ENCODE data around the gene SLC30A7.
A peak's percentile ranks its signal among the peaks of the same experiment; 100 is the strongest.
"Not testable (repeated sequence)": the region's sequence is repeated elsewhere in the genome, so short reads cannot be mapped to it uniquely, and the experiment has no call there.

Gene SLC30A7

DNA sequence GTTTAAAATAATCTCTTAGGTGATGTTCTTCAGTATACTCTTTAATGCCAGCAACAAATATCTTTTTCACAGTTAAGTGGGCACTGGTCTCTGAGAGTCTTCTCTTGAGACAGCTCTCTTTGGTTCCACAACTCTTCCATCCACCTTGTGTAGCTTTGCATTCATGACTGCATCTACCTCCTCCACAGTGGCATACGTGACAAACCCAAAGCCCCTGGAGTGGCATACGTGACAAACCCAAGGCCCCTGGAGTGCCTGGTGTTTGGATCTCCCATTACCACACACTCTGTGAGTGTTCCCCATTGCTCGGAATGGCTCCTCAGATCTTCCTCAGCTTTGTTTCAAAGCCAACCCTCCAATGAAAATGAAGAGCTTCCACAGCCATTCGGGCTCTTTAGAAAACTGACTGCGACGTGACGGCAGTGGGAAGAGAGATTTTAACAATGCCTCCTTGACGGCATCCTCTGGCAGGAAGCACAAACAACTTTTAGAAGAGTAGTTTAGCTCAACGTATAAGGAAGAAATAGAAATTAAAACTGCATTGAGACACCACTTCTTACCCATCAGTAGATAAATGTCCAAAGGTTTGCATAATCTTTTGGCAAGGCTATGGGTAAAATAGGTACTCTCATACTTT is 45.8 kb downstream of the SLC30A7 start:
- DNase-seq = no peak

DNA sequence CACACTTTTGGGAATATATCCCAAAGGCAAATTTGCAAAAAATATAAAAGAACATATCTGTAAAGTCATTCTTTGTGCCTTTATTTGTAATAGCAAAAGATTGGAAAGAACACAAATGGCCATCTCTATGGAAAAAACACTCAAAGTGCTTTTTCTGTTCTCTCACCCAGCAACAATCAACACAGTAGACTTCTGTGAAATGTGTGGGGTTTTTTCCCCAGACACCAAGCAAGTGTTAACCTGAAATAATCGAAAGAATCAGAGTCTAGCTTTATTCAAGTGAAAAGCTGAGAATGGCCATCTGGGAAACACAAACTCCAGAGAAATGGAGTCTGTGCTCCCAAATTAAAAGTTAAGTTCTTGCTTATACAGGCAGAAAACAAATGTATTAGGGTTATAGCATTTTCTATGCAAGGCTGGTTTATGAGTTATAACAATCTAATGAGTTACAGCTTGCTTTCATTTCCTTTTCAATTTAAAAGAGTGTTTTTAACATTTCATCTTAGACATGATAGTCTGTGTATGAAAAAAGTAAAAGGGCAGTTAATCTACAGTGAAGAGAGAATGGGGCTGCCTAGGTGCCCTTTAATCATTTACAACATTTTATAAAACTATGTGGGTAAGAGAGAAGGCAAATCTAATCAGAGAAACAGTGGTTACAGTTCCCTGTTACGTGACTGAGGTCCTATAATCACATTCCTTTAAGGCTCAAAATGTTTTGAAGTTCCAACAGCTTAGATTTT is 46.6 kb downstream of the SLC30A7 start:
- DNase-seq = no peak

DNA sequence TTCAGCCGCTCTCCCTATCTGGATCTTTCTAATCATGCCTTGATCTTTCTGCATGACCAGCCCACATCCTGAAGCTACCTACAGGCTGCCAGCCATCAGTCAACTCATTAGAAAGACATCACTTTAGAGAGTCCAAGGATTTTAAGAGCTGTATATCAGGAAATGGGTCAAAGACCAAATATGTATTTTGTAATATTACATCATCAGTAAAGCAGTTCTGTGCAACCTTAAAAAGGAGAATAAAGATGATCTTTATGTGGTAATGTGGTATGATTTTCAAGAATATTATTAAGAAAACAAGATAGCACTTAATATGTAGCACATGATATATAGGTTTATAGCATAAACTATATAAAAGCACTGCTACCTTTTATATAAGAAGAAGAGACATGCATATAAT is 47.6 kb downstream of the SLC30A7 start:
- no peak for DNase-seq

DNA sequence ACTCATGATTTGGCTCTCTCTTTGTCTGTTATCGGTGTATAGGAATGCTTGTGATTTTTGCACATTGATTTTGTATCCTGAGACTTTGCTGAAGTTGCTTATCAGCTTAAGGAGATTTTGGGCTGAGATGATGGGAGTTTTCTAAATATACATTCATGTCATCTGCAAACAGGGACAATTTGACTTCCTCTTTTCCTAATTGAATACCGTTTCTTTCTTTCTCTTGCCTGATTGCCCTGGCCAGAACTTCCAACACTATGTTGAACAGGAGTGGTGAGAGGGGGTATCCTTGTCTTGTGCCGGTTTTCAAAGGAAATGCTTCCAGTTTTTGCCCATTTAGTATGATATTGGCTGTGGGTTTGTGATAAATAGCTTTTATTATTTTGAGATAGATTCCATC is 50.2 kb downstream of the SLC30A7 start:
- not testable (repeated sequence) for DNase-seq

DNA sequence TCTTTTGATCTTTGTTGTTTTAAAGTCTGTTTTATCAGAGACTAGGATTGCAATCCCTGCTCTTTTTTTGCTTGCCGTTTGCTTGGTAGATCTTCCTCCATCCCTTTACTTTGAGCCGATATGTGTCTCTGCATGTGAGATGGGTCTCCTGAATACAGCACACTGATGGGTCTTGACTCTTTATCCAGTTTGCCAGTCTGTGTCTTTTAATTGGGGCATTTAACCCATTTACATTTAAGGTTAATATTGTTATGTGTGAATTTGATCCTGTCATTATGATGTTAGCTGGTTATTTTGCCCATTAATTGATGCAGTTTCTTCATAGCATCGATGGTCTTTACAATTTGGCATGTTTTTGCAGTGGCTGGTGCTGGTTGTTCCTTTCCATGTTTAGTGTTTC is 51.9 kb downstream of the SLC30A7 start:
- not testable (repeated sequence) for DNase-seq

DNA sequence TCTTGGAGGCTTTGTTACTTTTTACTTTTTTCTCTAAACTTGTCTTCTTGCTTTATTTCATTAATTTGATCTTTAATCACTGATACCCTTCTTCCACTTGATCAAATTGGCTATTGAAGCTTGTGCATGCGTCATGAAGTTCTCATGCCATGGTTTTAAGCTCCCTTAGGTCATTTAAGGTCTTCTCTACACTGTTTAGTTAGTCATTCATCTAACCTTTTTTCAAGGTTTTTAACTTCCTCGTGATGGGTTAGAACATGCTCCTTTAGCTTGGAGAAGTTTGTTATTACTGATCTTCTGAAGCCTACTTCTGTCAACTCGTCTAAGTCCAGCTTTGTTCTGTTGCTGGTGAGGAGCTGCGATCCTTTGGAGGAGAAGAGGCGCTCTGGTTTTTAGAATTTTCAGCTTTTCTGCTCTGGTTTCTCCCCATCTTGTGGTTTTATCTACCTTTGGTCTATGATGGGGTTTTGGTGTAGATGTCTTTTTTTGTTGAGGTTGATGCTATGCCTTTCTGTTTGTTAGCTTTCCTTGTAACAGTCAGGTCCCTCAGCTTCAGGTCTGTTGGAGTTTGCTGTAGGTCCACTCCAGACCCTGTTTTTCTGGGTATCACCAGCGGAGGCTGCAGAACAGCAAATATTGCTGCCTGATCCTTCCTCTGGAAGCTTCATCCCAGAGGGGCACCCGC is 53.0 kb downstream of the SLC30A7 start:
- DNase-seq = not testable (repeated sequence)

DNA sequence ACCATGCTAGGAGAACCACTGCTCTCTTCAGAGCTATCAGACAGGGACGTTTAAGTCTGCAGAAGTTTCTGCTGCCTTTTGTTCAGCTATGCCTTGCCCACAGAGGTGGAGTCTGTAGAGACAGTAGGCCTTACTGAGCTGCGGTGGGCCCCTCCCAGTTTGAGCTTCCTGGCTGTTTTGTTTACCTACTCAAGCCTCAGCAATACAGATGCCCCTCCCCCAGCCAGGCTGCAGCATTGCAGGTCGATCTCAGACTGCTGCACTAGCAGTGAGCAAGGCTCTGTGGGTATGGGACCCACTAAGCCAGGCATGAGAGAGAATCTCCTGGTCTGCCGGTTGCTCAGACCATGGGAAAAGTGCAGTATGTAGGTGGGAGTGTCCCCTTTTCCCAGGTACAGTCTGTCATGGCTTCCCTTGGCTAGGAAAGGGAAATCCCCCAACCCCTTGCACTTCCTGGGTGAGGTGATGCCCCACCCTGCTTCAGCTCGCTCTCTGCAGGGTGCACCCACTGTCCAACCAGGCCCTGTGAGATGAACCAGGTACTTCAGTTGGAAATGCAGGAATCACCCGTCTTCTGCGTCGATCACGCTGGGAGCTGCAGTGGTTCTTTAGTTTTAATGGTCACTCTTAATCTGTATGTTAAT is 53.7 kb downstream of the SLC30A7 start:
- not testable (repeated sequence) for DNase-seq

DNA sequence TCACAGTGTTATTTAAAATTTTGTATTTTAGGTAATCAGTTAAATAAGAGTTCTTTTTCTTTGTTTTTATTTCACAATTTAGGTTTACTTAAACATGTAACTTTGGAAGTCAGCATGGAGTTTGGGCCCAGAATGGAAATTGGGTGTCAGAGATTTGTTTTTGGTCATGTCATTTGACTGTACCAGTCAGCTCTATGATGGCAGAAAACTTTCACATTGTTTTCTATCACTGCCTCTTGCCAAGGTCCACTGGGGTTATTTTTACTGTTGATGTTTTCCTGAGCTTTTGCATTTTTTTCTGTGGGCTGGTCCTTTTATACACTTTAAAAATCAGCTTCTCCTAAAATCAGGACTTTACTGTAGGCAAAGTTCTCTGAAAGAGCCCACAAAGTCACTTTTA is 54.4 kb downstream of the SLC30A7 start:
- no peak for DNase-seq

DNA sequence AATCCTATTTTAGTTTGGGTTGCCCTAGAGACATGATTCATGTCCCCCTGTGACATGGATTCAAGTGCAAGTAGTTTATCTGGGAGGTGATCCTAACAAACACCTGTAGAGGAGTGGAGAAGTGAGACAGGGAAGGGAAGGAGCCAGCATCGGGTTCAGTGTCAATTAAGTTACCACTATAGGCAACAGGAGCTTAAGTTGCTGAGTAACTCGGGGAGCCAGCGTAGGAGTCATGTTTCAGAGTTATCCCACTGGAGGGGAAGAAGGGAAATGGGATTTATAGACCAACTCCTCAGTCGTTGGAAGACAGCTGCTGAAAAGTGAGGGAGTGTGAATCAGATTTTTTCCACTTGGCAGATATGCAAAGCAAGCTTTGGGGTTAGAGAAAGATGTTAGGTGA is 54.9 kb downstream of the SLC30A7 start:
- DNase-seq = no peak

DNA sequence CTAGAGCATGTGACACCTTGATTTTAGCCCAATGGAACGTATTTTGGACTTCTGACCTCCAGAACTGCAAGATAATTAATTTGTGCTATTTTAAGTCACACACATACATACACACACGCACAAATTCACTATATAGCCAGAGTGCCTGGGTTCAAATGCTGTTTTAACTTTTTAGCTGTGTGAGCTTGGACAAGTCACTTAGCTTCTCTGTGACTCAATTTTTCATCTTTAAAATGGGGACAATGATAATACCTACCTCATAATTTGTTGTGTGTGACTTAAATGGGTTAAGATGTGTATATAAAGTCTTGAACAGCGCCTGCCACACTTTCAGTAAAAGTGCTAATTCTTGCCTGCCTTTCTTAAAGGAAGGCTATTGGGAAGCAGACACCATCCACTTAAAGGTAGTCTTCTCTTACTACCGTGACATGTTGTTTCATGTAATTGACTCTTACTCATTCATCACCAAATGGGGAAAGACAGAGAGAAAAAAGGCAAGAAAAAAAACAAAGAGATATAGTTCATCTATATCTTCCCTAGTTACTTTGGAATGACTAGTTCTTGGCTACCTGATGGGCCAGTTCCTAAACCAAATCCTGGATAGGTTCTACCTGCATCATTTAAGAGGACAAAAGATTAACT is 56.3 kb downstream of the SLC30A7 start:
- no peak for DNase-seq

DNA sequence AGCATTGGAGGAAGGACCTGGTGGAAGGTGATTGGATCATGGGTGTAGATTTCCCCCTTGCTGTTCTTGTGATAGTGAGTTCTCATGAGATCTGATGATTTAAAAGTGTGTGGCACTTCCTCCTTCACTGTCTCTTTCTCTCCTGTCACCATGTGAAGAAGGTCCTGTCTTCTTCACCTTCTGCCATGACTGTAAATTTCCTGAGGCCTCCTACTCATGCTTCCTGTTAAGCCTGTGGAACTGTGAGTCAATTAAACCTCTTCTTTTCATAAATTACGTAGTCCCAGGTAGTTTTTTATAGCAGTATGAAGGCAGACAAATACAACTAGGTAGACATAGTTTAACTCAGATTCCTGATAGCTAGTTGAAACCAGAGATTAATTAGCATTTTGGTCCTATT is 57.1 kb downstream of the SLC30A7 start:
- not testable (repeated sequence) for DNase-seq

DNA sequence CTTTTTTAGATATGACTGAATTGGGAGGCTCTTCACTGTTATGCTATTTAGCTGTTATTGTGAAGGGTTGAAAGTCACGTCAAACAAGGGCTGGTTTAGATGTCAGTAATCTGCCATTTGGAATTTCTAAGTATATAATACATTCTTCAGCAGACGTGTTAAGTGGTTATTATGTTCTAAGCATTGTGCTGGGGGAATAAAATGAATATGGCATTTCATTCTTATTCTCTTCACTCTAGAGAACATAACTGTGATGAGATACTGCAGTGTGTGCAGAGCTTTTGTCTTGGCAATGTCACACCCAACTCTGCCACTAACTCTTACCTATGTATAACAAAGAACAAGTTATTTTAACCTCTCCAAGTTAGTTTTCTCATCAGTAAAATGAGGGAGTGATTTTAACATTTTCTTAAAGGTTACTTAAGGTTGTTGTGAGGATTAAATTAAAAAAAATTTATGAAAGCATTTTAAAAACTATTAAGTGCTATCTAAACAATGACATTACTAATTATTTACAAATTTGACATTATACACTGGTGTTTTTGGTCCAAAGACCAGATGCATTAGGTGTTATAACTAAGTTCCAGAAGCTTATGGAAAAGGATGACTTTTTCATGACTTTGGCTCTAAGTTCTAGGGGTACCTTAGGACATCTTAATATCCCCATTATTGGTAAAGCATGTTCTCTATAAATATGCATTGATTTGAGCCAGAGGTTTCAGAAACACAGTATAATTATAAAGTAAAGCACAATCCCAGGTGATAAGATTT is 58.3 kb downstream of the SLC30A7 start:
- no peak for DNase-seq

DNA sequence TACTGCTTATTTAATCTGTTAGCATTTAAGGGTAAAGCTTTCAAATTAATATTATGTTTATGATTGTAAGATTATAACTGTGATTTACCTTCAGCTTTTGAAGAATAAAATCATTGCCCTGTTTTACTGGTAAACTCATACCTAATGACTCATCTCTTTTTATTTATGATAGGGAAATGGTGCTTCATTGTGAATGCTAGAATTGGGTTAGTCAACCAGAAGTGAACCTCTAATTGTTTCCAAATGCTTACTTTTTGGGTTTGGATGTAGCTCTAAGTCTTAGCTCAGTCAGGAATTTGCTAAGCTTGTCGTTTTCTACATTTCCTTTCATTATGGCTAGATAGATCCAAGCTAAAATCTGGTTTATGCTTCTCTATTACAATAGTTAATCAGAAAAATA is 59.4 kb downstream of the SLC30A7 start:
- DNase-seq = peak in 1 of 2 experiments; percentile 32

DNA sequence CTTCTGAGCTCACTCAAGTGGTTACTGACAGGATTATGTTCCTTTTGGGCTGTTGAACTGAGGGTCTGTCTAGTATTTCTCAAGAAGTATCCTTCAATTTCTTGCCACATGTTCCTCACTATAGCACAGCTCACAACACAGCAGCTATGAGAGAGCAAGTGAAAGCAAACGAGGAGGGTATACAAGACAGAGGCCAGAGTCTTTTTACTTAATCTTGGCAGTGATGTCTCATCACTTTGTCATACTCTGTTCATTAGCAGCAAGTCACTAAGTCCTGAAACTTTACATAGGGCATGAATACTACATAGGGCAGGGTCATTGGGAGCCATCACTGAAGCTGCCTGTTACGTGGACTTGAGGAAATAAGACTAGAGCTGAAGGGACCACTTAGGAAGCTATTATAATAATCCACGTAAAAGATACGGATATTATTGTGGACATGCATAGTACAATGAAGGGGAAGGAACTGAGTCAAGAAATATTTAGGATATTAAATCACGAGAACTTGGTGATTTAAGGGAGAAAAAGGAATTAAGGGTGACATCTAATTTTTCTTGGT is 63.7 kb downstream of the SLC30A7 start:
- DNase-seq = no peak

DNA sequence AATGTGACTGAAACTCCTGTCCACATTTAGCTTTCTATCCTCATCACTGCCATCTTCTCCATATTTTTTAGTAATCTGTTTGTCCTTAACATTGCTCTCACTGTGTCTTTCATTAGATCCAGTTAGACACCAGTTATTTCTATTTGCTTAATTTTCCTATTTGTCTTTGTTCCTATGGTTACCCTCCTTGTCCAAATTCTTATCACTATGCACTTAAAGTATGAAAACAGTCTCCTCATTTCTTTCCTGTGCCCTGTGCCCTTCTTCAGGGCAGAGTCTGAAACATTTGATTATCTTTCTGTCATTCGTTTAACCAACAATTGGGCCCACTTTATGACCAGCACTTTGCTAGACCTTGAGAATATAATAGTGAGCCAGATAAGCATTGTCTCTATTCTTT is 64.2 kb downstream of the SLC30A7 start:
- DNase-seq = no peak

DNA sequence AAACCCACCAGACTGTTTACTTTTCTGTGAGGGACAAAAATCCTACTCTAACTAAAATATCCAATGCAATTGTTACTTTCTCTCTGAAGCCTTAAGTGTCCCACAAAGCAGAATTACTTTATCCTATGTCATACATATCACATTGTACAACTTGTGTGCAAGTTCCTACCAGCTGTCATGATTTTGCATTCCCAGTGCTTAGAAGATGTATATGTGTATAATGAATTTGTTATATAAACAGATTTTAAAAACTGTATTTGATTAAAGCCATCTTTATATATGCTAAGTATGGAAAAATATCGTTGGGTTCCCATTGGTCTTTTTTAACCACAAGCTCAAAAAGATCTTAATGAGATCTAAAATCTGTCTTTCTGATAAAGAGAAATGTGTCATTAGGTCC is 72.7 kb downstream of the SLC30A7 start:
- DNase-seq = no peak

DNA sequence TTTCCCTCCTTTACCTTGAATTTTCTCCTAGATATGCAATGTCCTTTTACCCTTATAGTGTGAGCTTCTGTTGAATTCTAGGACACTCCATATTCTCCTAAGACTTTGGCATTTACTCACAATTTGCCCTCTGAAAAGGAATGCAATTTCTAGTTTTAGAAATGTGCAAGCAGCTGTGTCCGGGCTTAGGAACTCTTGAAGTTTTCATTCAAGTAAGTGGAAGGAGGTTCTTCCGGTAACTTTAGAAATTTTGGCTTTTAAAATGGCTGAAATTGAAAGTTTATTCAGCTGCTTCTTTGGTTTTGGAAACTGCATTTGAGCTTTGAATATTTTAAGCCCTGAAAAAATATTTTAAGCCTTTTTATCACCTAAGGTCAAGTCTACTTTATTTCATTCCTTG is 73.4 kb downstream of the SLC30A7 start:
- DNase-seq = no peak

DNA sequence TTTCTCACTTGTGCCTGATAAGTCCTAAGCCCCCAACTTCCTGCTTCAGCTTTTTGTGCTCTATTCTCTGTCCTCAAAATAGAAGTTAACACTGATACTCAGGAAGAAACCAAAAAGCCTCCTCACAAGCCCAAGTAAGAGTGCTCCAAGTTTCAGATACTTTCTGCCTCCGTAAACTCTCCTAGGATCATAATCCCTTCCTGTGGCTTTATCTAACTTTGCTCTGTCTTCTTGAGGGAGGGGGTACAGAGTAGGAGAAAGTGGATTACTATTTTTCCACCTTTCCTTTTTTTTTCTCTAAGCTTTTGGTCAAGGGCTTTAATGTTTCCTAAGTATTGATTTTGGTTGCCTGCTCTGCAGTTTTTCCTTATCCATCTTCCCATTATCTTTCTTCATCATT is 75.1 kb downstream of the SLC30A7 start:
- DNase-seq = no peak

DNA sequence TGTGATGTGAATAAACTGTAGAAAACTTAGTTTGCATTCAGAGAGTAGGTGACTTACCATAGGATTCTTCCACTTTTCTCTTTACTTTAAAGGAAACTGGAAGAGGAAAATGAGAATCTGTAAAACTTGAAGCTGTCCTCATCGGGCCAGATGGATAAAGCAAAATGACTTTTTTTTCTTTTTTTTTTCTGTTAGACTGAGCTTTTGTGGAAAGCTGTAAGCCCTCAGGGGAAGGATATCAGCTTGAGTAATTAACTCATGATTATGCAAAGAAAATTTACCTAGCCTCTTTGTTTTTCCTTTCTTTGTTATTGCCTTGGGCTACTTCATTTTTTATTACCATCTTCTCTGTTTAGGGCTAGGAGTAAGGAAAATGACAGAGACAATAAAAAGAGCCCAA is 76.3 kb downstream of the SLC30A7 start:
- DNase-seq = no peak

DNA sequence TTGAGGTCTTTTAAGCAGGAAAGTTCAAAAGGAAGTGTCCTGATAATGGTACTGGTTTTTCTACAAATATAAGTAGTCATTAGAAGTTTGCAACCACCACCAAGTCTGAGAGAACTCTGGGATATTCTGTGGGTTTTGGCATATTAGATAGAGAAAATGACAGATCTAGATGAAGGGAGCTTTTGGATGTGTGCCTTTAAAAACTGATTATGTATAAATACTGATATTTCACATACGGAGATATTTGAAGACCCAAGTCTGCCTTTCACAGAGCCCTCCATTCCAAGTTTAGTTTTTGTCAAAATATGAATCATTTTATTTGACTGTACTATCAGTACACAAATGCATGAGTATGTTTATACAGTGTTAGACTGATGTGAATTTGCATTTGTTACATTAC is 81.0 kb downstream of the SLC30A7 start:
- no peak for DNase-seq

DNA sequence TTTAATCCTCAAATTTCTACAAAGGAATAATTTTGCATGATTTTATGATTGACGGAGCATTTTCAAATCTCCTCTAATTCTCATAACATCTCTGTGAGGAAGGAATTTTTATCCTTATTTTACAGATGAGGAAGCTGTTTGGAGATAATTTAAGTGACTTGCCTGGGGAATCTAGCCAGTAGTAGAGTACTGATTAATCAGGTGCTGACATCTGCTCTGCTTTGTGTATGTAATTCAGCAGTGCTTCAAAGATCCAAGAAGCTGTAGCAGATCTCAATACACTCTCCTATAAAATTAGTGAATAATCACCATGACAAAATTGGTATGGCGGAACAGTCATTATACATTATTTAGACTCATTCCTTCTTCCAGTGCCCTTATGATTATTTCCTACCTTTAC is 83.7 kb downstream of the SLC30A7 start:
- DNase-seq = no peak

DNA sequence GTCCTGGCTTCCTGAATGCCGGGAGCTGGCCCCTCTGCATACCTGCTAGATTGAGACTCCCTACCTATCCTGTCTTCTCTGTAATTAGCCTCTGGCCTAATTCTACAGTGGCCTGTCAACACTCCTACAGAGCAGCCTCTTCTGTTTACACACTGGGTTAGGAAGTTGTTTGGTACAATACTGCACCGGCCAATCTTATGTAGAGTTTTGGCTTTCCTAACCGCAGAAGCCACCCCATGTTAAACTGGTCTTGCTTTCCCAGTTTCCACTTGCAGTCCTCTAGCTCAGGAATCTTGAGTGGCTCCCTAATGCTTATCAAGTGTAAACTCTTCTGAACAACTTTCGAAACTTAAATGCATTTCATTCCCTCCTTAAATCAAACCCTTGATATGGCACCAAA is 86.9 kb downstream of the SLC30A7 start:
- no peak for DNase-seq
